ENCODE results near the gene DNAJA1.

The DNAJA1 gene

GRCh38 chr9:33049680-33050361, 24.7 kb downstream of the DNAJA1 start:
- DNase-seq: no peak
- Histone ChIP-seq H2BK15ac (replicated peaks; ENCODE audit: low read depth) (no peak overlapping the region), H3K36me3 (ENCODE audit: control insufficient read depth, insufficient read depth, low read length) (peaks cover 12% of the 10 kb centered on the region), H2BK120ac (ENCODE audit: low read depth, low read length) (no peak overlapping the region), H3K4me3 (ENCODE audit: low read length) (no peak overlapping the region), H3K79me1 (ENCODE audit: low read length) (no peaks in the 10 kb centered on the region), H2AK5ac (ENCODE audit: low read length) (no peak overlapping the region), H3K4me2 (ENCODE audit: low read length) (no peak overlapping the region), H3K4ac (ENCODE audit: low read depth, low read length) (no peak overlapping the region), H2BK5ac (ENCODE audit: low read length) (no peak overlapping the region), H3K4me1 (ENCODE audit: control insufficient read depth, low read depth, low read length) (no peaks in the 10 kb centered on the region), H3K79me2 (ENCODE audit: control insufficient read depth, insufficient read depth, low read length) (no peaks in the 10 kb centered on the region), H3K27me3 (ENCODE audit: insufficient read depth, low read length, poor library complexity) (no peaks in the 10 kb centered on the region), H4K8ac (ENCODE audit: low read depth, low read length) (no peak overlapping the region), H3K27ac (ENCODE audit: low read depth, low read length) (no peak overlapping the region), H3K56ac (ENCODE audit: low read length) (no peak overlapping the region), H4K5ac (ENCODE audit: low read length) (no peak overlapping the region), H3K23ac (ENCODE audit: low read length) (no peak overlapping the region), H3K9ac (ENCODE audit: low read length) (no peak overlapping the region), H3K18ac (ENCODE audit: low read length) (no peak overlapping the region)
- no CpG with 5 or more reads among the region's 2 CpGs for WGBS (ENCODE audit: extremely low coverage, insufficient coverage, low lambda C conversion rate)

GRCh38 chr9:33051144-33051543, 26.1 kb downstream of the DNAJA1 start:
- Histone ChIP-seq H4K5ac (ENCODE audit: low read length) (no peak overlapping the region), H4K8ac (ENCODE audit: low read depth, low read length) (no peak overlapping the region), H3K27ac (ENCODE audit: low read depth, low read length) (no peak overlapping the region), H2BK5ac (ENCODE audit: low read length) (no peak overlapping the region), H2AK5ac (ENCODE audit: low read length) (no peak overlapping the region), H2BK15ac (replicated peaks; ENCODE audit: low read depth) (no peak overlapping the region), H3K79me1 (ENCODE audit: low read length) (no peaks in the 10 kb centered on the region), H3K79me2 (ENCODE audit: control insufficient read depth, insufficient read depth, low read length) (no peaks in the 10 kb centered on the region), H2BK120ac (ENCODE audit: low read depth, low read length) (no peak overlapping the region), H3K9ac (ENCODE audit: low read length) (no peak overlapping the region), H3K4me1 (ENCODE audit: control insufficient read depth, low read depth, low read length) (no peaks in the 10 kb centered on the region), H3K36me3 (ENCODE audit: control insufficient read depth, insufficient read depth, low read length) (peaks cover 14% of the 10 kb centered on the region), H3K56ac (ENCODE audit: low read length) (no peak overlapping the region), H3K18ac (ENCODE audit: low read length) (no peak overlapping the region), H3K4me2 (ENCODE audit: low read length) (no peak overlapping the region), H3K23ac (ENCODE audit: low read length) (no peak overlapping the region), H3K27me3 (ENCODE audit: insufficient read depth, low read length, poor library complexity) (no peaks in the 10 kb centered on the region), H3K4ac (ENCODE audit: low read depth, low read length) (no peak overlapping the region), H3K4me3 (ENCODE audit: low read length) (no peak overlapping the region)
- WGBS (ENCODE audit: extremely low coverage, insufficient coverage, low lambda C conversion rate): no CpG with 5 or more reads among the region's 4 CpGs
- DNase-seq: no peak

GRCh38 chr9:33065157-33066076, 40.3 kb downstream of the DNAJA1 start:
- peaks cover 8% of the 10 kb centered on the region for H3K36me3 ChIP-seq (ENCODE audit: control insufficient read depth, insufficient read depth, low read length)
- H3K18ac ChIP-seq (ENCODE audit: low read length): no peak overlapping the region
- no peaks in the 10 kb centered on the region for H3K79me2 ChIP-seq (ENCODE audit: control insufficient read depth, insufficient read depth, low read length)
- DNase-seq: no peak
- H2AK5ac ChIP-seq (ENCODE audit: low read length): no peak overlapping the region
- no peak overlapping the region for H2BK15ac ChIP-seq (replicated peaks; ENCODE audit: low read depth)
- H3K79me1 ChIP-seq (ENCODE audit: low read length): no peaks in the 10 kb centered on the region
- no peak overlapping the region for H3K4ac ChIP-seq (ENCODE audit: low read depth, low read length)
- no peaks in the 10 kb centered on the region for H3K4me1 ChIP-seq (ENCODE audit: control insufficient read depth, low read depth, low read length)
- H3K27ac ChIP-seq (ENCODE audit: low read depth, low read length): no peak overlapping the region
- no CpG with 5 or more reads among the region's 5 CpGs for WGBS (ENCODE audit: extremely low coverage, insufficient coverage, low lambda C conversion rate)
- no peak overlapping the region for H4K8ac ChIP-seq (ENCODE audit: low read depth, low read length)
- no peak overlapping the region for H3K4me2 ChIP-seq (ENCODE audit: low read length)
- H2BK120ac ChIP-seq (ENCODE audit: low read depth, low read length): no peak overlapping the region
- no peak overlapping the region for H3K56ac ChIP-seq (ENCODE audit: low read length)
- no peak overlapping the region for H3K23ac ChIP-seq (ENCODE audit: low read length)
- no peak overlapping the region for H3K9ac ChIP-seq (ENCODE audit: low read length)
- H3K27me3 ChIP-seq (ENCODE audit: insufficient read depth, low read length, poor library complexity): no peaks in the 10 kb centered on the region
- H4K5ac ChIP-seq (ENCODE audit: low read length): no peak overlapping the region
- no peak overlapping the region for H3K4me3 ChIP-seq (ENCODE audit: low read length)
- no peak overlapping the region for H2BK5ac ChIP-seq (ENCODE audit: low read length)

GRCh38 chr9:33068991-33069390, 43.9 kb downstream of the DNAJA1 start:
- Histone ChIP-seq H3K23ac (ENCODE audit: low read length) (no peak overlapping the region), H4K5ac (ENCODE audit: low read length) (no peak overlapping the region), H3K4me3 (ENCODE audit: low read length) (no peak overlapping the region), H2BK120ac (ENCODE audit: low read depth, low read length) (no peak overlapping the region), H3K79me1 (ENCODE audit: low read length) (no peaks in the 10 kb centered on the region), H4K8ac (ENCODE audit: low read depth, low read length) (no peak overlapping the region), H3K18ac (ENCODE audit: low read length) (no peak overlapping the region), H3K79me2 (ENCODE audit: control insufficient read depth, insufficient read depth, low read length) (peaks cover 3% of the 10 kb centered on the region), H3K36me3 (ENCODE audit: control insufficient read depth, insufficient read depth, low read length) (peaks cover 6% of the 10 kb centered on the region), H2BK5ac (ENCODE audit: low read length) (no peak overlapping the region), H3K27ac (ENCODE audit: low read depth, low read length) (no peak overlapping the region), H3K4ac (ENCODE audit: low read depth, low read length) (no peak overlapping the region), H3K56ac (ENCODE audit: low read length) (no peak overlapping the region), H3K4me2 (ENCODE audit: low read length) (no peak overlapping the region), H3K9ac (ENCODE audit: low read length) (no peak overlapping the region), H2AK5ac (ENCODE audit: low read length) (no peak overlapping the region), H3K4me1 (ENCODE audit: control insufficient read depth, low read depth, low read length) (no peaks in the 10 kb centered on the region), H3K27me3 (ENCODE audit: insufficient read depth, low read length, poor library complexity) (no peaks in the 10 kb centered on the region), H2BK15ac (replicated peaks; ENCODE audit: low read depth) (no peak overlapping the region)
- DNase-seq: no peak
- WGBS (ENCODE audit: extremely low coverage, insufficient coverage, low lambda C conversion rate): no CpG with 5 or more reads among the region's 1 CpG

- Histone ChIP-seq H2AK5ac (ENCODE audit: low read length) (no peak within 1 kb of the TSS), H3K4me2 (ENCODE audit: low read length) (peak within 1 kb of the TSS; percentile 89), H3K18ac (ENCODE audit: low read length) (no peak within 1 kb of the TSS), H2BK15ac (replicated peaks; ENCODE audit: low read depth) (no peak within 1 kb of the TSS), H4K8ac (ENCODE audit: low read depth, low read length) (no peak within 1 kb of the TSS), H3K79me1 (ENCODE audit: low read length) (peaks cover 13% of the 10 kb centered on the region), H3K4me1 (ENCODE audit: control insufficient read depth, low read depth, low read length) (peaks cover 2% of the 10 kb centered on the region), H3K9ac (ENCODE audit: low read length) (peak within 1 kb of the TSS; percentile 95), H3K23ac (ENCODE audit: low read length) (peak within 1 kb of the TSS; percentile 94), H3K4me3 (ENCODE audit: low read length) (peak within 1 kb of the TSS; percentile 99), H3K27ac (ENCODE audit: low read depth, low read length) (no peak within 1 kb of the TSS), H3K79me2 (ENCODE audit: control insufficient read depth, insufficient read depth, low read length) (peaks cover 25% of the 10 kb centered on the region), H4K5ac (ENCODE audit: low read length) (peak within 1 kb of the TSS; percentile 75), H3K36me3 (ENCODE audit: control insufficient read depth, insufficient read depth, low read length) (peaks cover 2% of the 10 kb centered on the region), H3K56ac (ENCODE audit: low read length) (peak within 1 kb of the TSS; percentile 100), H2BK120ac (ENCODE audit: low read depth, low read length) (no peak within 1 kb of the TSS), H3K27me3 (ENCODE audit: insufficient read depth, low read length, poor library complexity) (no peaks in the 10 kb centered on the region), H2BK5ac (ENCODE audit: low read length) (peak within 1 kb of the TSS; percentile 45), H3K4ac (ENCODE audit: low read depth, low read length) (peak within 1 kb of the TSS; percentile 7)
- peak; percentile 99 for DNase-seq
- WGBS (ENCODE audit: extremely low coverage, insufficient coverage, low lambda C conversion rate): no CpG with 5 or more reads among the region's 53 CpGs
Observed at GRCh38 chr9:33076046-33077004, 51.3 kb downstream of the DNAJA1 start, which contains the start of gene SMU1. SMU1 (minus strand) TSS chr9:33076674; CDS start chr9:33076608, 66 bp downstream.
